Nephron (organoid): ENCODE results near the gene RBPMS2.
A peak's percentile ranks its signal among the peaks of the same experiment; 100 is the strongest.

Experiments used
- H3K27ac Mint-ChIP-seq, 3 experiments: 2 replicates each; pipeline ENCODE4 v1.8.0; 2020; ENCODE audit warnings: mixed read lengths in 3 of 3, mild to moderate bottlenecking in 2 of 3, moderate library complexity in 1 of 3
- H3K27me3 Mint-ChIP-seq: 2 replicates; pipeline ENCODE4 v1.8.0; 2021; ENCODE audit warnings: low read depth, mild to moderate bottlenecking, moderate library complexity, mixed read lengths
- H3K36me3 Mint-ChIP-seq: 2 replicates; pipeline ENCODE4 v1.8.0; 2020; ENCODE audit warnings: low read depth, mixed read lengths
- H3K4me1 Mint-ChIP-seq: 2 replicates; pipeline ENCODE4 v1.8.0; 2020; ENCODE audit warnings: mixed read lengths
- H3K4me3 Mint-ChIP-seq, 3 experiments: 2 replicates each; pipeline ENCODE4 v1.8.0; 2020; ENCODE audit warnings: mild to moderate bottlenecking in 3 of 3, mixed read lengths in 3 of 3, moderate library complexity in 2 of 3
- H3K9me3 Mint-ChIP-seq: 2 replicates; pipeline ENCODE4 v1.8.0; 2020; ENCODE audit warnings: mixed read lengths
- CTCF ChIP-seq, 3 experiments: fragments of 200-600 bp; sonication (generic); IDR thresholded peaks; one replicate each; pipeline ENCODE4 v1.5.0; 2021; ENCODE audit warnings: antibody characterized with exemption in 3 of 3; ENCODE audit not compliant: unreplicated experiment in 3 of 3

Gene RBPMS2

DNA sequence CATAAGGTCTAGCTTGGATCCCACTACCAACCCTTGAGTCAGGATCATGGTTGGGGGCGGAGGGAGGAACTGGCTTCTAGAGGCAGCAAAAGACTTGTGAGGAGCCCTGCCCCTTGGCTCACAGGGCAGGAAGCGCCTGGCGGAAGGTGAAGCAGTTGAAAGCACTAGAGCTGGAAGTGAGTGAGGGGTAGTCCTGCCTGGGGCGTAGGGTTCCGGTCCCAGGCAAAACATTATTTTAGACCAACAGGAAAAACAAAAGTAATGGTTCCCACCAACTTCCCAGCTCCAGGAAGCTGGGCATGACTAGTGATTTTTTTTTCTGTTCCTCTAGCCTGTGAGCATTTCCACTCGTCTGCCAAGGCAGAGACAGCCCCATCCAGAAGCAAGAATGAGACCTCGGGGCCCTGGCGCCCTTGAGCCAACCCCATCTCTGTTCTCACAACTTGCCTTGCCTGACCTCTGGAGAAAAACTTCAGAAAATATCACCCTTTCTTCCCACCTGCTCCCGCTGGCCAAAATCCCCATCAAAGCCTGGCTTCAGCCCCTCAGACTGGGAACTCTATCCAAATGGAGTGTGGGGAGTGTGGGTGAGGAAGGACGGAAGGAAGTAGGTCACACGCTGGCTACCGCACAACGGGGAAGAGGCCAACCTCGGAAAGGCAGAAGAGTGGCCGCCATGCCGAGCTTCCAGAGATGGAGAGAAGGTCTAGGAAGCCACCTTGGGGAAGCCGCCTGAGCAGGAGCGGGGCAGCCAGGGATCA lies 57.5 kb downstream of the RBPMS2 start:
- TF ChIP-seq CTCF (IDR thresholded peaks at IDR 0.05; ENCODE audit: unreplicated experiment in 3 of 3), result no peak
- Mint-ChIP-seq H3K27ac (peak overlapping the region; percentile 57 to 81 (median 77)), H3K36me3 (peaks cover 12% of the 10 kb centered on the region), H3K9me3 (no peaks in the 10 kb centered on the region), H3K27me3 (no peaks in the 10 kb centered on the region), H3K4me1 (peaks cover 16% of the 10 kb centered on the region), H3K4me3 (no peak overlapping the region)

DNA sequence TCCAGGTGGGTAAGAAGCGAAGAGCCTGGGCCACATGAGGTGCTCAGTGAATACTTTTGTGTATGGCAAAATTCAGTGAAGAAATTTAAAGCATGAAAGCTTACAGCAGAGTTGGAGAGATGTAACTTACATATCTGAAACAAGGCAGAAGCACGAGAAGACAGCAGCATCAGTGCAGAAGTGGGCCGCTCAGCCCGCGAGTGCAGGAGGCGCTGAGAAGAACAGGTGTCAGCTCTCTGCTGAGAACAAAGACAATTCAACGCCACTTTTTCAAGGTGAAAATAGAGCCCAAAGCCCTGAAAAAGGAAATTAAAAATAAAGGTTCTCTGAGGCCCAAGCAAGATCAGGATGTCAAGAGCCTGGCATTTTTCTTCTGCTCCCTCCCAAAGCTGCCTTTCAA lies 58.3 kb downstream of the RBPMS2 start:
- Mint-ChIP-seq H3K4me3 (no peak overlapping the region), H3K4me1 (peaks cover 16% of the 10 kb centered on the region), H3K27ac (no peak overlapping the region), H3K36me3 (peaks cover 12% of the 10 kb centered on the region), H3K27me3 (no peaks in the 10 kb centered on the region), H3K9me3 (no peaks in the 10 kb centered on the region)
- TF ChIP-seq CTCF (IDR thresholded peaks at IDR 0.05; ENCODE audit: unreplicated experiment in 3 of 3), result no peak

DNA sequence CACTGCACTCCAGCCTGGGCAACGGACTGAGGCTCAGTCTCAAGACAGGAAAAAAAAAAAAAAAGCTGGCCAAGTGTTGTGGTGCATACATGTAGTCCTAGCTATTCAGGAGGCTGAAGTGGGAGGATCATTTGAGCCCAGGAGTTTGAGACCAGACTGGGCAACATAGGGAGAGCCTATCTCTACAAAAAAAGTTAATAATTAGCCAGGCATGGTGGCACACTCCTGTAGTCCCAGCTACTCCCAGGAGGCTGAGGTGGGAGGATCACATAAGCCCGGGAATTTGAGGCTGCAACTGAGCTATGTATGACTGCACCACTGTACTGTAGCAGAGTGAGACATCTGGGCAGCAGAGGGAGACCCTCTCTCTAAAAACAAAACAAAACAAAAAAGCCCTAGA lies 58.9 kb downstream of the RBPMS2 start:
- Mint-ChIP-seq H3K27me3 (no peaks in the 10 kb centered on the region), H3K4me3 (no peak overlapping the region), H3K9me3 (no peaks in the 10 kb centered on the region), H3K27ac (no peak overlapping the region), H3K36me3 (peaks cover 12% of the 10 kb centered on the region), H3K4me1 (peaks cover 16% of the 10 kb centered on the region)
- no peak for TF ChIP-seq CTCF (IDR thresholded peaks at IDR 0.05; ENCODE audit: unreplicated experiment in 3 of 3)

DNA sequence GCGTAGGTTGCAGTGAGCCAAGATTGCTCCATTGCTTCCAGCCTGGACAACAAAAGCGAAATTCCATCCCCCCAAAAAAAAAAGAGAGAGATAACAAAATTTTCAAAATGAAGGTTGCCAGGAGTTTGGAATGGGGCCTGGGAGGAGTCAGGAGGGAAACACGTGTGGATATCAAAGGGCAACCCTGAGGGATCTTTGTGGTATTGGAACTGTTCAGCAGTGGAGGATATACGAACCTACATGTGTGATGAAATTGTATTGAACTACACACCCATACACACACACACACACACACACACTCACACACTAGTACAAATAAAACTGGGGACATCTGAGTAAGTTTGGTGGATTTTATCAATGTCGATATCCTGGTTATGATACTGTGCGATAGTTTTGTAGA lies 61.8 kb downstream of the RBPMS2 start:
- no peak for TF ChIP-seq CTCF (IDR thresholded peaks at IDR 0.05; ENCODE audit: unreplicated experiment in 3 of 3)
- peak overlapping the region in 1 of 3 experiments; percentile 43 for H3K27ac Mint-ChIP-seq
- no peaks in the 10 kb centered on the region for H3K9me3 Mint-ChIP-seq
- H3K27me3 Mint-ChIP-seq, result no peaks in the 10 kb centered on the region
- H3K4me3 Mint-ChIP-seq, result no peak overlapping the region
- H3K4me1 Mint-ChIP-seq, result peaks cover 6% of the 10 kb centered on the region
- H3K36me3 Mint-ChIP-seq, result peaks cover 14% of the 10 kb centered on the region

- no peak overlapping the region for H3K27ac Mint-ChIP-seq
- no peaks in the 10 kb centered on the region for H3K9me3 Mint-ChIP-seq
- H3K4me1 Mint-ChIP-seq, result no peaks in the 10 kb centered on the region
- TF ChIP-seq CTCF (IDR thresholded peaks at IDR 0.05; ENCODE audit: unreplicated experiment in 3 of 3), result no peak
- H3K27me3 Mint-ChIP-seq, result no peaks in the 10 kb centered on the region
- H3K4me3 Mint-ChIP-seq, result no peak overlapping the region
- peaks cover 14% of the 10 kb centered on the region for H3K36me3 Mint-ChIP-seq
Measured at GRCh38 chr15:64712353-64712752, 63.0 kb downstream of the RBPMS2 start.
